CD4-positive, alpha-beta T cell (primary cell): ENCODE data around the gene MAP3K14. TPM values are rescaled to one million over a fixed set of nuclear protein-coding genes. Genes with fewer than 3 reads are reported as not detected.

Experiments used
- ATAC-seq: fragments of 200-7000 bp; cut with Tn5 transposase; one replicate; pipeline ENCODE4 v1.10.0; 2022; ENCODE audit warnings: mild to moderate bottlenecking; ENCODE audit not compliant: poor library complexity
- CTCF ChIA-PET: fragments of 350-600 bp; sonication (Branson Sonifier 250); formaldehyde crosslinking; loops from one replicate; lab custom pipeline; 2021; ENCODE audit warnings: antibody characterized with exemption, inconsistent platforms; lab: Charles Lee
- POLR2A ChIA-PET: fragments of 350-600 bp; sonication (Branson Sonifier 250); formaldehyde crosslinking; loops from one replicate; lab custom pipeline; 2021; ENCODE audit warnings: antibody characterized with exemption, inconsistent platforms; lab: Charles Lee
- DNase-seq, 14 experiments: peaks; one replicate each; pipeline ENCODE4 v3.0.0-alpha.2; 2013 to 2020; ENCODE audit warnings: mixed read lengths in 2 of 14
- H3K27ac ChIP-seq, 2 donors: one replicate each; pipeline versions ENCODE4 v1.5.1 to v1.7.0; 2013; ENCODE audit warnings: low read length in 2 of 2, low read depth in 1 of 2, mild to moderate bottlenecking in 1 of 2
- H3K27me3 ChIP-seq, 2 experiments: 1 replicate in 1 of 2; 2 replicates in 1 of 2; pipeline versions ENCODE4 v1.6.1 to v1.7.0; 2013; ENCODE audit warnings: low read length in 2 of 2, control low read depth in 1 of 2, mild to moderate bottlenecking in 1 of 2, moderate library complexity in 1 of 2; ENCODE audit not compliant: insufficient read depth in 2 of 2, control insufficient read depth in 1 of 2
- H3K36me3 ChIP-seq: one replicate; pipeline ENCODE4 v1.6.1; 2013; ENCODE audit warnings: low read length, control low read depth; ENCODE audit not compliant: insufficient read depth
- H3K4me1 ChIP-seq: one replicate; pipeline ENCODE4 v1.6.1; 2013; ENCODE audit warnings: low read length, control low read depth; ENCODE audit not compliant: insufficient read depth
- H3K4me3 ChIP-seq: one replicate; pipeline ENCODE4 v1.5.1; 2013; ENCODE audit warnings: mild to moderate bottlenecking, low read length, moderate library complexity
- H3K9me3 ChIP-seq, 2 experiments: 1 replicate in 1 of 2; 2 replicates in 1 of 2; pipeline versions ENCODE4 v1.6.1 to v1.7.0; 2013; ENCODE audit warnings: low read length in 2 of 2, mild to moderate bottlenecking in 2 of 2, control low read depth in 1 of 2, moderate library complexity in 1 of 2; ENCODE audit not compliant: control insufficient read depth in 1 of 2, insufficient read depth in 1 of 2
- H3K27ac Mint-ChIP-seq: one replicate; pipeline ENCODE4 v1.8.0; 2020; ENCODE audit warnings: mixed read lengths
- H3K27me3 Mint-ChIP-seq: one replicate; pipeline ENCODE4 v1.8.0; 2021; ENCODE audit warnings: mixed read lengths
- H3K36me3 Mint-ChIP-seq: one replicate; pipeline ENCODE4 v1.8.0; 2021; ENCODE audit warnings: low read depth, mixed read lengths
- H3K4me1 Mint-ChIP-seq: one replicate; pipeline ENCODE4 v1.8.0; 2021; ENCODE audit warnings: low read depth, mixed read lengths
- H3K4me3 Mint-ChIP-seq: one replicate; pipeline ENCODE4 v1.8.0; 2020; ENCODE audit warnings: mild to moderate bottlenecking, mixed read lengths
- H3K9me3 Mint-ChIP-seq: one replicate; pipeline ENCODE4 v1.8.0; 2020; ENCODE audit warnings: mixed read lengths
- intact Hi-C, 2 experiments: fragments of 100-400 bp; cut with DNase I in 1 of 2; cut with micrococcal nuclease in 1 of 2; formaldehyde crosslinking; loops; one replicate each; pipeline versions ENCODE4 v1.15.1 to v1.9.0; 2023 to 2025; cut with DNase I, micrococcal nuclease
- total RNA-seq, 174 experiments: library from RNA in 2 of 174; stranded (reverse) in 2 of 174; gene quantifications; one replicate each; pipeline ENCODE4 v1.2.3 and lab custom pipeline; 2021 to 2026
- TF ChIP-seq, protein P1 (sequence below): fragments of 200-600 bp; IDR thresholded peaks from one replicate; pipeline ENCODE4 v1.8.0; 2022; ENCODE audit warnings: antibody characterized with exemption, mild to moderate bottlenecking

MAP3K14 gene
- total RNA-seq, 2 experiments from 2014 or later = 41.4 to 46.5 TPM

DNA sequence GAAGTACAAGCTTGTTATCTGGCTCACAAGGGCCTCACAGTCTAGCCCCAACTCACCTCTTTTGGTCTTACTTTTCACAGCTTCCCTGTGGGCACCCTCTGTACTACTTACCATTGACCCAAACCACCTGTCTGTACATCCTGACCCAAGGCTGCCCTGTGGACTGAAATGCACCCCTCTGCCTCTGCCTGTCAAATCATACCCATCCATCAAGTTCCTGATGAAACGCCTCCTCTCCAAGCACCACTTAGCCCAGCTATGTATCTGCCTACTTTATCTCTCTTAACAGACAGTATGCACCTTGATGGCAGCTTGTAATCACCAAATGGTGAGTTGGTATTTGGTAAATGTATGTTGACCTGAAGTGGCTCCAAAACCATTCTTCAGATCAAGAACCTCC lies 7.5 kb upstream of the MAP3K14 start:
- no peaks in the 10 kb centered on the region for H3K27me3 ChIP-seq
- no peak overlapping the region for H3K4me3 ChIP-seq
- peak in 1 of 14 experiments; percentile 2 for DNase-seq
- no peaks in the 10 kb centered on the region for H3K9me3 ChIP-seq
- intact Hi-C loops = no loop called here
- no peak for ATAC-seq
- Mint-ChIP-seq H3K27ac (no peak overlapping the region), H3K36me3 (no peaks in the 10 kb centered on the region), H3K4me1 (peaks cover 34% of the 10 kb centered on the region), H3K4me3 (no peak overlapping the region), H3K27me3 (no peaks in the 10 kb centered on the region), H3K9me3 (no peaks in the 10 kb centered on the region)
- H3K4me1 ChIP-seq = peaks cover 29% of the 10 kb centered on the region
- no peak overlapping the region for H3K27ac ChIP-seq
- ChIA-PET CTCF (no interaction called here), POLR2A (no interaction called here)
- TF ChIP-seq, protein P1, sequence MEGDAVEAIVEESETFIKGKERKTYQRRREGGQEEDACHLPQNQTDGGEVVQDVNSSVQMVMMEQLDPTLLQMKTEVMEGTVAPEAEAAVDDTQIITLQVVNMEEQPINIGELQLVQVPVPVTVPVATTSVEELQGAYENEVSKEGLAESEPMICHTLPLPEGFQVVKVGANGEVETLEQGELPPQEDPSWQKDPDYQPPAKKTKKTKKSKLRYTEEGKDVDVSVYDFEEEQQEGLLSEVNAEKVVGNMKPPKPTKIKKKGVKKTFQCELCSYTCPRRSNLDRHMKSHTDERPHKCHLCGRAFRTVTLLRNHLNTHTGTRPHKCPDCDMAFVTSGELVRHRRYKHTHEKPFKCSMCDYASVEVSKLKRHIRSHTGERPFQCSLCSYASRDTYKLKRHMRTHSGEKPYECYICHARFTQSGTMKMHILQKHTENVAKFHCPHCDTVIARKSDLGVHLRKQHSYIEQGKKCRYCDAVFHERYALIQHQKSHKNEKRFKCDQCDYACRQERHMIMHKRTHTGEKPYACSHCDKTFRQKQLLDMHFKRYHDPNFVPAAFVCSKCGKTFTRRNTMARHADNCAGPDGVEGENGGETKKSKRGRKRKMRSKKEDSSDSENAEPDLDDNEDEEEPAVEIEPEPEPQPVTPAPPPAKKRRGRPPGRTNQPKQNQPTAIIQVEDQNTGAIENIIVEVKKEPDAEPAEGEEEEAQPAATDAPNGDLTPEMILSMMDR = no peak
- H3K36me3 ChIP-seq = no peaks in the 10 kb centered on the region

- ChIA-PET CTCF (no interaction called here), POLR2A (no interaction called here)
- H3K27me3 Mint-ChIP-seq = no peaks in the 10 kb centered on the region
- peak in 1 of 14 experiments; percentile 3 for DNase-seq
- peak overlapping the region; percentile 18 for H3K27ac Mint-ChIP-seq
- TF ChIP-seq, protein P1 = no peak
- H3K4me1 ChIP-seq = peaks cover 49% of the 10 kb centered on the region
- H3K27ac ChIP-seq = no peak overlapping the region
- intact Hi-C loops = no loop called here
- peaks cover 53% of the 10 kb centered on the region for H3K4me1 Mint-ChIP-seq
- H3K4me3 ChIP-seq = no peak overlapping the region
- no peak overlapping the region for H3K4me3 Mint-ChIP-seq
- no peaks in the 10 kb centered on the region for H3K36me3 ChIP-seq
- H3K36me3 Mint-ChIP-seq = peaks cover 2% of the 10 kb centered on the region
- no peaks in the 10 kb centered on the region for H3K27me3 ChIP-seq
- no peaks in the 10 kb centered on the region for H3K9me3 ChIP-seq
- no peaks in the 10 kb centered on the region for H3K9me3 Mint-ChIP-seq
- ATAC-seq = no peak
Measured at GRCh38 chr17:45322168-45322567, 5.3 kb upstream of the MAP3K14 start.

DNA sequence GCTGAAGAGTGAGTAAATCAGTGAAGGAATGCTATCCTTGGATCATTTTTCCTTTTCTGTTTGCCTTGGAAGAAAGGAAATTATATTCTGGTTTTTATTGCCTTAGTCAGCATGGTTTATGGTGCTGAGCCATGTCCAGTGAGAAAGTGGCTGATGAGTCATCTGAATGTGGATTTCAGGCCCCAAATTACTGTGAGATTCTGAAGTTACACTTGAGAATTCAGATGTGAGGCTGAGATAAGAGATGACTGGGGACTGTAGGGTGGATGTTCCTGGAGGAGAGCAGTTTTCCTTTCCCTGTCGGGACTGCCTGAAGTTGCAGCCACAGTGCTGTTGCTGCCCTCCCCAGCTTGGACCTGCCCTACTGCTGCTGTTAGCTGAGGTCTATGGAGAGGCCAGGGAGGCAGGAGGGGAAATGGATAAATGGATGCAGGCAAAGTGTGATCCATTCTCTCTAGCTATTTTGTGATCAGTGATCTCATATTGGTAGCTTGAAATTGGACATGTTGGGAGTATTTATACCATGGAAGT lies 4.2 kb upstream of the MAP3K14 start:
- Mint-ChIP-seq H3K27me3 (no peaks in the 10 kb centered on the region), H3K4me1 (peaks cover 57% of the 10 kb centered on the region), H3K4me3 (peak overlapping the region; percentile 20), H3K27ac (peak overlapping the region; percentile 19), H3K36me3 (peaks cover 6% of the 10 kb centered on the region), H3K9me3 (no peaks in the 10 kb centered on the region)
- peak in 2 of 14 experiments; percentile 35 to 38 for DNase-seq
- ChIA-PET POLR2A (interaction anchor here (0.5 to 1.1 kb wide), 2 partner anchors 43 to 102 kb away, joined by 3 read pairs; no protein-coding TSS in a partner anchor), CTCF (interaction anchor here (1.6 kb wide), 1 partner anchor 44 kb away, joined by 4 read pairs; no protein-coding TSS in a partner anchor)
- no peak for ATAC-seq
- TF ChIP-seq, protein P1 = no peak
- no peaks in the 10 kb centered on the region for H3K27me3 ChIP-seq
- no peaks in the 10 kb centered on the region for H3K36me3 ChIP-seq
- no peaks in the 10 kb centered on the region for H3K9me3 ChIP-seq
- no peak overlapping the region for H3K4me3 ChIP-seq
- H3K27ac ChIP-seq = no peak overlapping the region
- peaks cover 49% of the 10 kb centered on the region for H3K4me1 ChIP-seq
- intact Hi-C loops = no loop called here
